ENCODE measurements around the gene PPP1R16B.

GRCh38 chr20:38760978-38761377, 44.5 kb upstream of the PPP1R16B start:
- TF ChIP-seq, protein P1, sequence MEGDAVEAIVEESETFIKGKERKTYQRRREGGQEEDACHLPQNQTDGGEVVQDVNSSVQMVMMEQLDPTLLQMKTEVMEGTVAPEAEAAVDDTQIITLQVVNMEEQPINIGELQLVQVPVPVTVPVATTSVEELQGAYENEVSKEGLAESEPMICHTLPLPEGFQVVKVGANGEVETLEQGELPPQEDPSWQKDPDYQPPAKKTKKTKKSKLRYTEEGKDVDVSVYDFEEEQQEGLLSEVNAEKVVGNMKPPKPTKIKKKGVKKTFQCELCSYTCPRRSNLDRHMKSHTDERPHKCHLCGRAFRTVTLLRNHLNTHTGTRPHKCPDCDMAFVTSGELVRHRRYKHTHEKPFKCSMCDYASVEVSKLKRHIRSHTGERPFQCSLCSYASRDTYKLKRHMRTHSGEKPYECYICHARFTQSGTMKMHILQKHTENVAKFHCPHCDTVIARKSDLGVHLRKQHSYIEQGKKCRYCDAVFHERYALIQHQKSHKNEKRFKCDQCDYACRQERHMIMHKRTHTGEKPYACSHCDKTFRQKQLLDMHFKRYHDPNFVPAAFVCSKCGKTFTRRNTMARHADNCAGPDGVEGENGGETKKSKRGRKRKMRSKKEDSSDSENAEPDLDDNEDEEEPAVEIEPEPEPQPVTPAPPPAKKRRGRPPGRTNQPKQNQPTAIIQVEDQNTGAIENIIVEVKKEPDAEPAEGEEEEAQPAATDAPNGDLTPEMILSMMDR (IDR thresholded peaks at IDR 0.05; ENCODE audit: control extremely low read depth in 1 of 3, insufficient read depth in 1 of 3, low read depth in 1 of 3, low read length in 3 of 3) = no peak
- no peak for TF ChIP-seq SUZ12 (IDR thresholded peaks at IDR 0.05; ENCODE audit: low read length)
- TF ChIP-seq USF2 (IDR thresholded peaks at IDR 0.05; ENCODE audit: low read length) = no peak
- TF ChIP-seq GABPA (IDR thresholded peaks at IDR 0.05; ENCODE audit: borderline replicate concordance, insufficient read depth, low read length) = no peak
- no peak for TF ChIP-seq POLR2A (IDR thresholded peaks at IDR 0.05; ENCODE audit: control extremely low read depth in 1 of 2, low read depth in 2 of 2, low read length in 2 of 2)
- TF ChIP-seq, protein P2, sequence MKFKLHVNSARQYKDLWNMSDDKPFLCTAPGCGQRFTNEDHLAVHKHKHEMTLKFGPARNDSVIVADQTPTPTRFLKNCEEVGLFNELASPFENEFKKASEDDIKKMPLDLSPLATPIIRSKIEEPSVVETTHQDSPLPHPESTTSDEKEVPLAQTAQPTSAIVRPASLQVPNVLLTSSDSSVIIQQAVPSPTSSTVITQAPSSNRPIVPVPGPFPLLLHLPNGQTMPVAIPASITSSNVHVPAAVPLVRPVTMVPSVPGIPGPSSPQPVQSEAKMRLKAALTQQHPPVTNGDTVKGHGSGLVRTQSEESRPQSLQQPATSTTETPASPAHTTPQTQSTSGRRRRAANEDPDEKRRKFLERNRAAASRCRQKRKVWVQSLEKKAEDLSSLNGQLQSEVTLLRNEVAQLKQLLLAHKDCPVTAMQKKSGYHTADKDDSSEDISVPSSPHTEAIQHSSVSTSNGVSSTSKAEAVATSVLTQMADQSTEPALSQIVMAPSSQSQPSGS (IDR thresholded peaks at IDR 0.05; ENCODE audit: low read length) = no peak
- TF ChIP-seq, protein P3, sequence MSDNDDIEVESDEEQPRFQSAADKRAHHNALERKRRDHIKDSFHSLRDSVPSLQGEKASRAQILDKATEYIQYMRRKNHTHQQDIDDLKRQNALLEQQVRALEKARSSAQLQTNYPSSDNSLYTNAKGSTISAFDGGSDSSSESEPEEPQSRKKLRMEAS (IDR thresholded peaks at IDR 0.05) = no peak
